ENCODE measurements around the gene HECTD3.

Gene HECTD3

DNA sequence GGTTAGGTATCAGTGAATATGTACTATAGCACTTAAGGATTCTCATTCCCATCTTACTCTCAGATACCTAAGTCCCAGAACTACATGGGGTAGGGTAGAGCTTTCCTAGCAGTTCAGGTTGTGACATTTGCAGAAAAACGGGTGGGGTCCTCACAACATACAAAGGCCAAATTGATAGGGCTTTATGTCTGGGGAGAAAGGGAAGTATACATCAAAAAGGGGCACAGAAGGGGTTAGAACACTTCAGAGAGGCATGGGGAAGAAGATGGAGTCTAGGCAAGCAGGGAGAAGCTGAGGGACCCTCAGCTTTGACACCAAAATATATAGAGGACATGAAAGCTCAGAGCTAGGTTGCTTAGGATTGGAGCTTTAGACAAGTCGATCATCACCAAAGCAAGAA lies 4.6 kb upstream of the HECTD3 start:
- TF ChIP-seq, protein P1, sequence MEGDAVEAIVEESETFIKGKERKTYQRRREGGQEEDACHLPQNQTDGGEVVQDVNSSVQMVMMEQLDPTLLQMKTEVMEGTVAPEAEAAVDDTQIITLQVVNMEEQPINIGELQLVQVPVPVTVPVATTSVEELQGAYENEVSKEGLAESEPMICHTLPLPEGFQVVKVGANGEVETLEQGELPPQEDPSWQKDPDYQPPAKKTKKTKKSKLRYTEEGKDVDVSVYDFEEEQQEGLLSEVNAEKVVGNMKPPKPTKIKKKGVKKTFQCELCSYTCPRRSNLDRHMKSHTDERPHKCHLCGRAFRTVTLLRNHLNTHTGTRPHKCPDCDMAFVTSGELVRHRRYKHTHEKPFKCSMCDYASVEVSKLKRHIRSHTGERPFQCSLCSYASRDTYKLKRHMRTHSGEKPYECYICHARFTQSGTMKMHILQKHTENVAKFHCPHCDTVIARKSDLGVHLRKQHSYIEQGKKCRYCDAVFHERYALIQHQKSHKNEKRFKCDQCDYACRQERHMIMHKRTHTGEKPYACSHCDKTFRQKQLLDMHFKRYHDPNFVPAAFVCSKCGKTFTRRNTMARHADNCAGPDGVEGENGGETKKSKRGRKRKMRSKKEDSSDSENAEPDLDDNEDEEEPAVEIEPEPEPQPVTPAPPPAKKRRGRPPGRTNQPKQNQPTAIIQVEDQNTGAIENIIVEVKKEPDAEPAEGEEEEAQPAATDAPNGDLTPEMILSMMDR (IDR thresholded peaks at IDR 0.05; ENCODE audit: insufficient read depth, low read depth, low read length, missing control alignments), result no peak
- no peak for DNase-seq (ENCODE audit: low read depth)
- no peak overlapping the region for H3K4me3 ChIP-seq (ENCODE audit: low read depth, low read length)

DNA sequence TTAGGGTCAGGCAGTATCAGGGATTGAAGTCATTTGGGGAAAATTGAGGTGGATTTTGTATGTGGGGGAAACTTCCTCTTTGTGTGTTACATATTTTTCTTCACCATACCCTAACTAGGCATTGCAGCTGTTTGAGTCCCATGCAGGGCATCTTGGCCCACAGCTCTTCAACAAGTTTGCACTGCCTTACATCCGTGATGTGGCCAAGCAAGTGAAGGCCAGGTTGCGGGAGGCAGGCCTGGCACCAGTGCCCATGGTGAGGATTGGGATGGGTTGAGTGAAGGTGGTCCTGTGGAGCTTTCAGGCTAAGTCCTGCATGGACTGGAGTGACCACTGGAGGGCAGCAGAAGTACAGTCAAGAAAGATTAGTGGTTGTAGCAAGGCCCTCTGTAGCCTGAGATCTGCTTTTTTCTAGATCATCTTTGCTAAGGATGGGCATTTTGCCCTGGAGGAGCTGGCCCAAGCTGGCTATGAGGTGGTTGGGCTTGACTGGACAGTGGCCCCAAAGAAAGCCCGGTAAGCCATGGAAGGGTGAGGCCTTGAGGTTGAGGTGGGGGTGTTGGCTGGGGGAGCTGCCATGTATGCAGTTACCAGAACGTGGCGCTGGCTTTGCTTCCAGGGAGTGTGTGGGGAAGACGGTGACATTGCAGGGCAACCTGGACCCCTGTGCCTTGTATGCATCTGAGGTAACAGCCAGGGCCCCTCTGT lies 3.4 kb upstream of the HECTD3 start:
- TF ChIP-seq, protein P1 (IDR thresholded peaks at IDR 0.05; ENCODE audit: insufficient read depth, low read depth, low read length, missing control alignments), result peak; percentile 93
- peak; percentile 91 for DNase-seq (ENCODE audit: low read depth)
- H3K4me3 ChIP-seq (ENCODE audit: low read depth, low read length), result no peak overlapping the region

DNA sequence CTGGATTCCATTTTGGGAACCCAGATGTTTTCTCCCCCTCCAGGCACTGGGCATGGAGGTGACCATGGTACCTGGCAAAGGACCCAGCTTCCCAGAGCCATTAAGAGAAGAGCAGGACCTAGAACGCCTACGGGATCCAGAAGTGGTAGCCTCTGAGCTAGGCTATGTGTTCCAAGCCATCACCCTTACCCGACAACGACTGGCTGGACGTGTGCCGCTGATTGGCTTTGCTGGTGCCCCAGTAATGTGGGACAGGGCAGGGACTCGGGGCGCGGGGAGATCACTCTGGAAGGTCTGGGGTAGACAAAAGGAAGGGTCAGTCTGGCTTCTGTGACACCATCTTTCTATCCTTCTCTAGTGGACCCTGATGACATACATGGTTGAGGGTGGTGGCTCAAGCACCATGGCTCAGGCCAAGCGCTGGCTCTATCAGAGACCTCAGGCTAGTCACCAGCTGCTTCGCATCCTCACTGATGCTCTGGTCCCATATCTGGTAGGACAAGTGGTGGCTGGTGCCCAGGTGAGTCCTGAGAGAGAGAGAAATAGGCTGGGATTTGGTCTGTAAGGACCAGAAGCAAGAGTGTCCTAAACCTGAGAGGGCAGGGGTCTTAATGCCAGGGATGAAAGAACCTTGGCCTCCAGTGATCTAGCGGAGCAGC lies 2.6 kb upstream of the HECTD3 start:
- no peak for DNase-seq (ENCODE audit: low read depth)
- H3K4me3 ChIP-seq (ENCODE audit: low read depth, low read length), result no peak overlapping the region
- TF ChIP-seq, protein P1 (IDR thresholded peaks at IDR 0.05; ENCODE audit: insufficient read depth, low read depth, low read length, missing control alignments), result no peak

DNA sequence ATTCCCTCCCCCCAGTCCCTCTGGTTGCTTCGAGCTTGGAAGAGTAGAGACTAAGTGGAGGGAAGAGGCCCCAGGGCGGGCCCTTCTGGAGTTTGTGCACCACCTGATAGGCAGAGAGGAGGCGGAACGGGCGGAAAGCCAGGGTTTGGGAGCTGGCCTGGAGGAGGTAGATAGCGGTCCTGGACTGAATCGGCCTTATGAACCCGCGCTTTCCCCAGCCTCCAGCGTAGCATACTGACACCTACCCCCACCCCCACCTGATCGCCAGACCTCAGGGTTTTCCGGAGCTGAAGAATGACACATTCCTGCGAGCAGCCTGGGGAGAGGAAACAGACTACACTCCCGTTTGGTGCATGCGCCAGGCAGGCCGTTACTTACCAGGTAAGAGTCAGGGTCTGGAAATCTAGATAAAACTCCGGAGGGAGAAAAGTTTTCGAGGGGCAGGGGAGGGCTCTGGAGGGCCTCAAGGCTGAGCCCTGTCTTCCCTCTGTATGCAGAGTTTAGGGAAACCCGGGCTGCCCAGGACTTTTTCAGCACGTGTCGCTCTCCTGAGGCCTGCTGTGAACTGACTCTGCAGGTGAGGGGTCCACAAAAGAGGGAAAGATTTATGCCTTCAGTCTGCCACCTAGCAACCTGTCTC lies 1.6 kb upstream of the HECTD3 start:
- peak overlapping the region; percentile 71 for H3K4me3 ChIP-seq (ENCODE audit: low read depth, low read length)
- DNase-seq (ENCODE audit: low read depth), result peak; percentile 45
- TF ChIP-seq, protein P1 (IDR thresholded peaks at IDR 0.05; ENCODE audit: insufficient read depth, low read depth, low read length, missing control alignments), result no peak

DNA sequence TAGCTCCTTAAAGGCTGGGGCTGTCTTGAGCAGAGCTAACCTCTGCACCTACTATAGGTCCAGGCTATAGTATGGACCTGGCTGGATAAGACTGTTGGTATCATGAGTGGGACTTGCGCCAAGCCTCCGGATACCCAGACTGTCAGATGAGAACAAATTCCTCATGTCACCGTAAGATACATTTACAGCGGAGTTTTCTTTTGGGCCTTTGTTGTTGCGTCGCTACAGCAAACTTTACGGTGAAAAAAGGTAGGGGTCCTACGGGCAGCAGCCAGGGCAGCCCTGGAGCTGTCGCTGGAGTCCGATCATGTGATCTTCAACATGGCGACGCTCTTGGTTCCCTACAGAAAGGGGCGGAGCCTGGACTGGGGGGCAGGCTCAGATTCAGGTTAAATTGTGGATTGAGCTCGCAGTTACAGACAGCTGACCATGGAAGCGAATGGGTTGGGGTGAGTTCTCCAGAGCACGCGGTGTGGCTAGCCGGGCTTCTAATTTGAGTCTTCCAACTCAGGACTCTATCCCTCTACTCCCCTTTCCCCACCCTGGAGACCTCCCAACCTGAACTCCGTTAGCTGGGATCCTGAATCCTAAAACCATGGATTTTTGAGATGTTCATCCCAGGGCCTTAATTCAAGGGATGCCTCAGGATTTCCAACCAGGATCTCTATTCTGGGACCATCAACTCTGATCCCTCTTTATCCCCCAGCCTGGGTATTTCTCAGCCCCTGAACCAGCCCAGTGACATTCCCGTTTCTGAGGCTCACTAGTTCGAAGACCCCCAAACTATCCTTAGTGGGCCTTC lies 914 bp upstream of the HECTD3 start, which contains the start of gene UROD:
TSS of gene UROD (plus strand) at position 418 of the 802 bp plus-strand sequence. CDS start at position 430, 12 bp downstream.
- DNase-seq (ENCODE audit: low read depth), result peak; percentile 97
- TF ChIP-seq, protein P1 (IDR thresholded peaks at IDR 0.05; ENCODE audit: insufficient read depth, low read depth, low read length, missing control alignments), result no peak
- peak within 1 kb of the TSS; percentile 71 for H3K4me3 ChIP-seq (ENCODE audit: low read depth, low read length)
